ENCODE measurements around the gene SLC17A1.

DNA sequence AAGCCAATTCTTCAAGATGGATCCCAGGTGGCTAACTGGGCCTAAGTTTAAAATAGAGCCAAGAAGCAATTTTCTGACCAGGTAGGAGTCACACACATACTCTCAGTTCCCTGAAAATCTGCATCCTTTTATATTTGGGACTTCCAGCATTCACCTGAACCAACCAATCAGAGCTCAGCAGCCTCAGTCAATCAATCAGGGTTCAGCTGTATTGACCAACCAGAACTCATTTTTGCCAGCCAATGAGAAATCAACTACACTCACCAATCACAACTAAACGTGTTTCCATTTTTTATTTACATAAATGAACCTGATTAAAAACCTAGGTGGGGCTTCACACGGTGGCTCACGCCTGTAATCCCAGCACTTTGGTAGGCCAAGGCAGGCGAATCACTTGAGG is 39.8 kb downstream of the SLC17A1 start:
- TF ChIP-seq, protein P1, sequence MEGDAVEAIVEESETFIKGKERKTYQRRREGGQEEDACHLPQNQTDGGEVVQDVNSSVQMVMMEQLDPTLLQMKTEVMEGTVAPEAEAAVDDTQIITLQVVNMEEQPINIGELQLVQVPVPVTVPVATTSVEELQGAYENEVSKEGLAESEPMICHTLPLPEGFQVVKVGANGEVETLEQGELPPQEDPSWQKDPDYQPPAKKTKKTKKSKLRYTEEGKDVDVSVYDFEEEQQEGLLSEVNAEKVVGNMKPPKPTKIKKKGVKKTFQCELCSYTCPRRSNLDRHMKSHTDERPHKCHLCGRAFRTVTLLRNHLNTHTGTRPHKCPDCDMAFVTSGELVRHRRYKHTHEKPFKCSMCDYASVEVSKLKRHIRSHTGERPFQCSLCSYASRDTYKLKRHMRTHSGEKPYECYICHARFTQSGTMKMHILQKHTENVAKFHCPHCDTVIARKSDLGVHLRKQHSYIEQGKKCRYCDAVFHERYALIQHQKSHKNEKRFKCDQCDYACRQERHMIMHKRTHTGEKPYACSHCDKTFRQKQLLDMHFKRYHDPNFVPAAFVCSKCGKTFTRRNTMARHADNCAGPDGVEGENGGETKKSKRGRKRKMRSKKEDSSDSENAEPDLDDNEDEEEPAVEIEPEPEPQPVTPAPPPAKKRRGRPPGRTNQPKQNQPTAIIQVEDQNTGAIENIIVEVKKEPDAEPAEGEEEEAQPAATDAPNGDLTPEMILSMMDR (IDR thresholded peaks at IDR 0.05; ENCODE audit: low read depth, low read length, missing input control): no peak
- TF ChIP-seq ATF3 (IDR thresholded peaks at IDR 0.05) (no peak), JUND (IDR thresholded peaks at IDR 0.05) (no peak), TAF1 (conservative IDR thresholded peaks at IDR 0.05) (no peak), RAD21 (IDR thresholded peaks at IDR 0.05) (no peak), ZBTB33 (IDR thresholded peaks at IDR 0.05) (no peak), SP1 (IDR thresholded peaks at IDR 0.05) (no peak), GABPA (IDR thresholded peaks at IDR 0.05 in 1 of 2, conservative IDR thresholded peaks at IDR 0.05 in 1 of 2) (no peak)
- TF ChIP-seq, protein P2, sequence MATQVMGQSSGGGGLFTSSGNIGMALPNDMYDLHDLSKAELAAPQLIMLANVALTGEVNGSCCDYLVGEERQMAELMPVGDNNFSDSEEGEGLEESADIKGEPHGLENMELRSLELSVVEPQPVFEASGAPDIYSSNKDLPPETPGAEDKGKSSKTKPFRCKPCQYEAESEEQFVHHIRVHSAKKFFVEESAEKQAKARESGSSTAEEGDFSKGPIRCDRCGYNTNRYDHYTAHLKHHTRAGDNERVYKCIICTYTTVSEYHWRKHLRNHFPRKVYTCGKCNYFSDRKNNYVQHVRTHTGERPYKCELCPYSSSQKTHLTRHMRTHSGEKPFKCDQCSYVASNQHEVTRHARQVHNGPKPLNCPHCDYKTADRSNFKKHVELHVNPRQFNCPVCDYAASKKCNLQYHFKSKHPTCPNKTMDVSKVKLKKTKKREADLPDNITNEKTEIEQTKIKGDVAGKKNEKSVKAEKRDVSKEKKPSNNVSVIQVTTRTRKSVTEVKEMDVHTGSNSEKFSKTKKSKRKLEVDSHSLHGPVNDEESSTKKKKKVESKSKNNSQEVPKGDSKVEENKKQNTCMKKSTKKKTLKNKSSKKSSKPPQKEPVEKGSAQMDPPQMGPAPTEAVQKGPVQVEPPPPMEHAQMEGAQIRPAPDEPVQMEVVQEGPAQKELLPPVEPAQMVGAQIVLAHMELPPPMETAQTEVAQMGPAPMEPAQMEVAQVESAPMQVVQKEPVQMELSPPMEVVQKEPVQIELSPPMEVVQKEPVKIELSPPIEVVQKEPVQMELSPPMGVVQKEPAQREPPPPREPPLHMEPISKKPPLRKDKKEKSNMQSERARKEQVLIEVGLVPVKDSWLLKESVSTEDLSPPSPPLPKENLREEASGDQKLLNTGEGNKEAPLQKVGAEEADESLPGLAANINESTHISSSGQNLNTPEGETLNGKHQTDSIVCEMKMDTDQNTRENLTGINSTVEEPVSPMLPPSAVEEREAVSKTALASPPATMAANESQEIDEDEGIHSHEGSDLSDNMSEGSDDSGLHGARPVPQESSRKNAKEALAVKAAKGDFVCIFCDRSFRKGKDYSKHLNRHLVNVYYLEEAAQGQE (IDR thresholded peaks at IDR 0.05): no peak

Data from liver (tissue), 3 donors.